Fibroblast of mammary gland (primary cell): ENCODE results near the gene SCYGR4.

Source experiments
- DNase-seq: peaks from one replicate; pipeline ENCODE4 v3.0.0-alpha.2; 2010; ENCODE audit warnings: low read depth
- H3K4me3 ChIP-seq: 2 replicates; pipeline ENCODE4 v1.5.1; 2011; ENCODE audit warnings: low read depth, mild to moderate bottlenecking, low read length, moderate library complexity; ENCODE audit not compliant: control insufficient read depth
- CTCF ChIP-seq: conservative IDR thresholded peaks from 2 replicates; pipeline ENCODE4 v1.5.1; 2011; ENCODE audit warnings: low read depth, low read length, inconsistent platforms; ENCODE audit not compliant: control insufficient read depth, insufficient read depth

SCYGR4 gene

GRCh38 chr2:227643990-227644551 lies 26.8 kb downstream of the SCYGR4 start:
- TF ChIP-seq CTCF, result no peak
- no peak overlapping the region for H3K4me3 ChIP-seq
- no peak for DNase-seq

GRCh38 chr2:227653419-227653818 lies 36.1 kb downstream of the SCYGR4 start:
- peak; percentile 77 for DNase-seq
- no peak overlapping the region for H3K4me3 ChIP-seq
- no peak for TF ChIP-seq CTCF

DNA sequence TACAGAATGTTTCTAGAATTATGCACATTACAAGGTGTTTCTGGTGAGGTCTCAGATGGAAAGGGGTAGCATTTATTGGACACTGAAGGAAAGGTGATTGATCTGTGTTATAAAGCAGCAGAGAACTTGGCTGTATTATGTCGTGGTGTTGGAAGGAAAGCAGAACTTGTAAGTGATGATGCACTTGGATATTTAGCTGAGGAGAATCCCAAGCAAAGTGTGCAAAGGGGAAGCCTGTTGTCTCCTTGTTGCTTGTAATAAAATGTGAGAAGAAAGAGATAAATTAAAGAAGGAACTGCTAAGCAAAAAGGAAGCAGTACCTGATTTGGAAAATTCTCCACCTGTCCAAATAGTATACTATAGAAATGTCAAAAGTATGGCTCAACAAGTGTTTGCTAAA lies 37.1 kb downstream of the SCYGR4 start:
- DNase-seq, result no peak
- no peak for TF ChIP-seq CTCF
- H3K4me3 ChIP-seq, result no peak overlapping the region

DNA sequence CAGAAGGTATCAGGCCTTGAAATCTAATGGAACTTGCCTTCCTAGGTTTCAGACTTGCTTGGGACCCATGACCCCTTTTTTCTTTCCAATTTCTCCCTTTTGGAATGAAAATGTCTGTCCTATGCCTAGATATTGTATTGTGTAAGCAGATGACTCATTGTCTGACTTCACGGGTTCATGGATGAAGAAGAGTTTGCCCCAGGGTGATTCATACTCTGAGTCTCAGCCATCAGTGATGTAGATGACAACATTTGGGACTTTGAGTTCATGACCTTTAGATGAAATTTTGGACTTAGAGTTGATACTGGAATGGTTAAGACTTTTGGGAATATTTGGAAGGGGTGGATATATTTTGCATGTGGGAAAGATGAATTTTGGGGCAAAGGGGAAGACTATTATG lies 38.2 kb downstream of the SCYGR4 start:
- DNase-seq, result peak; percentile 97
- no peak for TF ChIP-seq CTCF
- H3K4me3 ChIP-seq, result no peak overlapping the region

GRCh38 chr2:227657199-227657845 lies 40.0 kb downstream of the SCYGR4 start:
- peak; percentile 80 for DNase-seq
- no peak for TF ChIP-seq CTCF
- no peak overlapping the region for H3K4me3 ChIP-seq

DNA sequence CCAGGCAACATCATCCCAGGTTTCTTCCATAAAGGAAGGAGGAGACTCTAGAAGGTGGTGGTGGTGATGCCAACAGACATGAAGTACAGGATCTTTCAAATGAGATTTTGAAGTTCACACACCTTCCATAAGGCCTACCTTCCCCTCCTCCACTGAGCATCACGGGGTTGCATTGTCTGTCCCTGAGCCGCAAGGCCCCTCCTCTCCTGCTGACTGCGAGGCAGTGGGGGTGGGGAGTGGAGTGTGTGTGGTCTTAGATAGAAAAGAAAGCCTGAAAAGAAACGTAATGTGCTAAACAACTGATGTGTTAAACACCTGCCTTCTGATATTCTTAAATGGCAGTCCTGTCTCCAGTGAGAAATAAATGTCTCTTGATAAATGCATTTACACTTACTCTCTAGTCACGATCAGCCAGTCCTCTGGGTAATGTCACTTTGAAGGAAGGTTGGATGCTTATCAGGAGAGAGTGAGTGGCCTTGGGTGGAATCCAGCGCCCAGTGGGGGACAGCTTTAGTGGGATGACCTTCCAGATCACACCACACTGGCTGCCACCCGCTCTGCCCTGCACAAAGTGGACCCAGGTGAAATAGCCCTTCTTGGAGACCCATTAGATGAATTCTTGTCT lies 43.8 kb downstream of the SCYGR4 start:
- H3K4me3 ChIP-seq, result no peak overlapping the region
- no peak for TF ChIP-seq CTCF
- no peak for DNase-seq
